DND-41 (cell line): ENCODE results near the gene EZH1.

ENCODE experiments used
- ATAC-seq: fragments of 200-7000 bp; cut with Tn5 transposase; 3 replicates; pipeline ENCODE4 v1.9.1; 2021; ENCODE audit warnings: low read depth; ENCODE audit not compliant: insufficient read depth
- DNase-seq: peaks from one replicate; pipeline ENCODE4 v3.0.0-alpha.2; 2020
- H2AFZ ChIP-seq: 2 replicates; pipeline ENCODE4 v1.6.0; 2012; ENCODE audit warnings: low read depth, low read length
- H3K27ac ChIP-seq: 2 replicates; pipeline ENCODE4 v1.5.1; 2012; ENCODE audit warnings: low read length, inconsistent platforms
- H3K27me3 ChIP-seq: fragments of 200-600 bp; sonication (generic); 2 replicates; pipeline ENCODE4 v1.6.0; 2012; ENCODE audit warnings: low read length, mild to moderate bottlenecking, inconsistent platforms; ENCODE audit not compliant: insufficient read depth, poor library complexity
- H3K36me3 ChIP-seq: 2 replicates; pipeline ENCODE4 v1.5.1; 2012; ENCODE audit warnings: low read length, inconsistent platforms; ENCODE audit not compliant: insufficient read depth
- H3K4me1 ChIP-seq: 2 replicates; pipeline ENCODE4 v1.5.1; 2012; ENCODE audit warnings: mild to moderate bottlenecking, low read length; ENCODE audit not compliant: insufficient read depth
- H3K4me2 ChIP-seq: 2 replicates; pipeline ENCODE4 v1.6.0; 2012; ENCODE audit warnings: mild to moderate bottlenecking, moderate library complexity, low read length, inconsistent platforms; ENCODE audit not compliant: insufficient read depth
- H3K4me3 ChIP-seq, 2 experiments: fragments of 200-600 bp in 1 of 2; shearing (Covaris generic) in 1 of 2; 2 replicates each; pipeline ENCODE4 v1.5.1; 2012 to 2016; ENCODE audit warnings: inconsistent platforms in 2 of 2, low read length in 2 of 2, mild to moderate bottlenecking in 2 of 2, low read depth in 1 of 2, moderate library complexity in 1 of 2
- H3K79me2 ChIP-seq: 2 replicates; pipeline ENCODE4 v1.6.0; 2012; ENCODE audit warnings: low read length, inconsistent platforms; ENCODE audit not compliant: insufficient read depth
- H3K9ac ChIP-seq: 2 replicates; pipeline ENCODE4 v1.6.0; 2012; ENCODE audit warnings: low read depth, mild to moderate bottlenecking, inconsistent platforms, low read length, moderate library complexity
- H3K9me3 ChIP-seq: 2 replicates; pipeline ENCODE4 v1.5.1; 2012; ENCODE audit warnings: low read length, moderate library complexity, mild to moderate bottlenecking, inconsistent platforms; ENCODE audit not compliant: insufficient read depth, severe bottlenecking
- H4K20me1 ChIP-seq: 2 replicates; pipeline ENCODE4 v1.6.0; 2012; ENCODE audit warnings: low read length; ENCODE audit not compliant: insufficient read depth
- EZH2 ChIP-seq: IDR thresholded peaks from 3 replicates; pipeline ENCODE4 v1.6.1; 2012; ENCODE audit warnings: borderline replicate concordance, low read depth, mild to moderate bottlenecking, moderate library complexity, low read length, inconsistent platforms; ENCODE audit not compliant: severe bottlenecking
- TF ChIP-seq, protein P1 (sequence below): IDR thresholded peaks from 2 replicates; pipeline ENCODE4 v1.5.1; 2012; ENCODE audit warnings: borderline replicate concordance, low read length, moderate library complexity, mild to moderate bottlenecking; ENCODE audit not compliant: poor library complexity, severe bottlenecking; ENCODE audit errors: extremely low read depth

The EZH1 gene

DNA sequence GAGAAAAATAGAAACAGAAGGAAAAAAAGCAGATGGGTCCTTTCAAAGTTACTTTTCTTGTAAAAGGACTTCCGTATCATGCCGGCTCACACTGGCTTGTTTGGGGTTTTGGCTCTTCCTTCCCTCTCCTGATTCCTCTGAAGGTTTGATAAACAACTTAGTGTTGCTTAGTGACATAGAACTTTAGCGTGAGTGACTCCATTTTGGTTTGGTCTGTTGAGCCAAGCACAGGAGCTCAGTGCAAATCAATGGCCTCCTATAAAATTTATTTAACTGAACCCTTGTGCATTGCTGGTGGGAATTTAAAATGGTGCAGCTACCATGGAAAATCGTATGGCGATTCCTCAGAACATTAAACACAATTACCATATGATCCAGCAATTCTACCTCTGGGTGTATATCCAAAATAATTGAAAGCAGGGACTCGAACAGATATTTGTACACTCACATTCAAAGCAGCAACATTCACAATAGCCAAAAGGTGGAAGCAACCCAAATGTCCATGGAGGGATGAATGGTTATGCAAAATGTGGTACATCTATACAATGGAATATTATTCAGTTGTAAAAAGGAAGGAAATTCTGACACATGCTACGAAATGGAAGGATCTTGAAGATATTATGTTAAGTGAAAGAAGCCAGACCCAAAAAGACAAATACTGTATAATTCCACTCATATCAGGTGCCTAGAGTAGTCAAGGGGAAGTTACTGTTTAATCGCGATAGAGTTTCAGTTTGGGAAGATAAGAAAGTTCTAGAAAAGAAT, 86.8 kb downstream of the EZH1 start:
- ATAC-seq (no peak), DNase-seq (no peak)
- Histone ChIP-seq H4K20me1 (no peaks in the 10 kb centered on the region), H3K79me2 (peaks cover 4% of the 10 kb centered on the region), H3K9ac (no peak overlapping the region), H3K27ac (no peak overlapping the region), H3K36me3 (peaks cover 10% of the 10 kb centered on the region; the same call in 1 of the 2 replicates), H3K4me1 (peaks cover 21% of the 10 kb centered on the region), H3K4me2 (peak overlapping the region; percentile 79; the same call in 1 of the 2 replicates), H3K27me3 (no peaks in the 10 kb centered on the region), H3K4me3 (no peak overlapping the region), H3K9me3 (no peaks in the 10 kb centered on the region), H2AFZ (peak overlapping the region; percentile 74; the same call in 1 of the 2 replicates)
- TF ChIP-seq, protein P1, sequence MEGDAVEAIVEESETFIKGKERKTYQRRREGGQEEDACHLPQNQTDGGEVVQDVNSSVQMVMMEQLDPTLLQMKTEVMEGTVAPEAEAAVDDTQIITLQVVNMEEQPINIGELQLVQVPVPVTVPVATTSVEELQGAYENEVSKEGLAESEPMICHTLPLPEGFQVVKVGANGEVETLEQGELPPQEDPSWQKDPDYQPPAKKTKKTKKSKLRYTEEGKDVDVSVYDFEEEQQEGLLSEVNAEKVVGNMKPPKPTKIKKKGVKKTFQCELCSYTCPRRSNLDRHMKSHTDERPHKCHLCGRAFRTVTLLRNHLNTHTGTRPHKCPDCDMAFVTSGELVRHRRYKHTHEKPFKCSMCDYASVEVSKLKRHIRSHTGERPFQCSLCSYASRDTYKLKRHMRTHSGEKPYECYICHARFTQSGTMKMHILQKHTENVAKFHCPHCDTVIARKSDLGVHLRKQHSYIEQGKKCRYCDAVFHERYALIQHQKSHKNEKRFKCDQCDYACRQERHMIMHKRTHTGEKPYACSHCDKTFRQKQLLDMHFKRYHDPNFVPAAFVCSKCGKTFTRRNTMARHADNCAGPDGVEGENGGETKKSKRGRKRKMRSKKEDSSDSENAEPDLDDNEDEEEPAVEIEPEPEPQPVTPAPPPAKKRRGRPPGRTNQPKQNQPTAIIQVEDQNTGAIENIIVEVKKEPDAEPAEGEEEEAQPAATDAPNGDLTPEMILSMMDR, result no peak
- TF ChIP-seq EZH2, result no peak

- Histone ChIP-seq H3K79me2 (peaks cover 4% of the 10 kb centered on the region), H3K4me1 (peaks cover 17% of the 10 kb centered on the region), H2AFZ (no peak overlapping the region), H3K4me3 (no peak overlapping the region), H3K4me2 (no peak overlapping the region), H3K36me3 (no peaks in the 10 kb centered on the region), H3K27me3 (no peaks in the 10 kb centered on the region), H3K9me3 (no peaks in the 10 kb centered on the region), H3K27ac (no peak overlapping the region), H4K20me1 (no peaks in the 10 kb centered on the region), H3K9ac (no peak overlapping the region)
- DNase-seq (no peak), ATAC-seq (no peak)
- TF ChIP-seq, protein P1, result no peak
- TF ChIP-seq EZH2, result no peak
These were observed 89.3 kb downstream of the EZH1 start for GRCh38 chr17:42655528-42655927.

GRCh38 chr17:42653179-42654124, 91.4 kb downstream of the EZH1 start:
- no peaks in the 10 kb centered on the region for H3K27me3 ChIP-seq
- H3K9me3 ChIP-seq, result no peaks in the 10 kb centered on the region
- H2AFZ ChIP-seq, result no peak overlapping the region
- no peaks in the 10 kb centered on the region for H4K20me1 ChIP-seq
- no peak overlapping the region for H3K4me2 ChIP-seq
- no peaks in the 10 kb centered on the region for H3K79me2 ChIP-seq
- DNase-seq (no peak), ATAC-seq (no peak)
- no peaks in the 10 kb centered on the region for H3K36me3 ChIP-seq
- H3K4me3 ChIP-seq, result no peak overlapping the region
- no peak for TF ChIP-seq EZH2
- TF ChIP-seq, protein P1, result no peak
- H3K4me1 ChIP-seq, result peaks cover 2% of the 10 kb centered on the region; the same call in 1 of the 2 replicates
- H3K9ac ChIP-seq, result no peak overlapping the region
- H3K27ac ChIP-seq, result no peak overlapping the region
